ENCODE measurements around the gene KDM4B.
"Not testable (repeated sequence)": the region's sequence is repeated elsewhere in the genome, so short reads cannot be mapped to it uniquely, and the experiment has no call there.

The KDM4B gene

DNA sequence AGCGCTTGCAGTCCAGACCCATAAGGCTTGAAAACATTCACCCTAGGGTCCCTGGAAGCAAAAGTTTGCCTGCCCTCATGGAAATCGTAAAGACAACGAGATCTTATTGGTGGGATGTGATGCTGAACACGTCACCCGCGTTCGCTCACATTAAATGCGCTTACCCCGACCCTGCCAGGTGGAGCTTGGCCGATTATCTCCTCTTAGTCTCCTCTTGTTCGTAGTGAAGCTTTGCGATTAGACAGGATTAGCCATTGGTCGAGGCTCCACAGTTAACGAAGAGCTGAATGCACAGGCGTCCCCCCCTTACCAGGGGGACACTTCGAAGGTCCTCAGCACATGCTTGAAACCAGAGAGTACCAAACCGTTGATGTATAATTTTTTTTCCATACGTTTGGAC, 16.0 kb upstream of the KDM4B start:
- no peak for DNase-seq (ENCODE audit: low read depth)
- H3K4me3 ChIP-seq (ENCODE audit: control insufficient read depth, low read depth, low read length): no peak overlapping the region
- TF ChIP-seq, protein P1, sequence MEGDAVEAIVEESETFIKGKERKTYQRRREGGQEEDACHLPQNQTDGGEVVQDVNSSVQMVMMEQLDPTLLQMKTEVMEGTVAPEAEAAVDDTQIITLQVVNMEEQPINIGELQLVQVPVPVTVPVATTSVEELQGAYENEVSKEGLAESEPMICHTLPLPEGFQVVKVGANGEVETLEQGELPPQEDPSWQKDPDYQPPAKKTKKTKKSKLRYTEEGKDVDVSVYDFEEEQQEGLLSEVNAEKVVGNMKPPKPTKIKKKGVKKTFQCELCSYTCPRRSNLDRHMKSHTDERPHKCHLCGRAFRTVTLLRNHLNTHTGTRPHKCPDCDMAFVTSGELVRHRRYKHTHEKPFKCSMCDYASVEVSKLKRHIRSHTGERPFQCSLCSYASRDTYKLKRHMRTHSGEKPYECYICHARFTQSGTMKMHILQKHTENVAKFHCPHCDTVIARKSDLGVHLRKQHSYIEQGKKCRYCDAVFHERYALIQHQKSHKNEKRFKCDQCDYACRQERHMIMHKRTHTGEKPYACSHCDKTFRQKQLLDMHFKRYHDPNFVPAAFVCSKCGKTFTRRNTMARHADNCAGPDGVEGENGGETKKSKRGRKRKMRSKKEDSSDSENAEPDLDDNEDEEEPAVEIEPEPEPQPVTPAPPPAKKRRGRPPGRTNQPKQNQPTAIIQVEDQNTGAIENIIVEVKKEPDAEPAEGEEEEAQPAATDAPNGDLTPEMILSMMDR (IDR thresholded peaks at IDR 0.05; ENCODE audit: control insufficient read depth, insufficient read depth, low read depth, low read length, missing control alignments): no peak

DNA sequence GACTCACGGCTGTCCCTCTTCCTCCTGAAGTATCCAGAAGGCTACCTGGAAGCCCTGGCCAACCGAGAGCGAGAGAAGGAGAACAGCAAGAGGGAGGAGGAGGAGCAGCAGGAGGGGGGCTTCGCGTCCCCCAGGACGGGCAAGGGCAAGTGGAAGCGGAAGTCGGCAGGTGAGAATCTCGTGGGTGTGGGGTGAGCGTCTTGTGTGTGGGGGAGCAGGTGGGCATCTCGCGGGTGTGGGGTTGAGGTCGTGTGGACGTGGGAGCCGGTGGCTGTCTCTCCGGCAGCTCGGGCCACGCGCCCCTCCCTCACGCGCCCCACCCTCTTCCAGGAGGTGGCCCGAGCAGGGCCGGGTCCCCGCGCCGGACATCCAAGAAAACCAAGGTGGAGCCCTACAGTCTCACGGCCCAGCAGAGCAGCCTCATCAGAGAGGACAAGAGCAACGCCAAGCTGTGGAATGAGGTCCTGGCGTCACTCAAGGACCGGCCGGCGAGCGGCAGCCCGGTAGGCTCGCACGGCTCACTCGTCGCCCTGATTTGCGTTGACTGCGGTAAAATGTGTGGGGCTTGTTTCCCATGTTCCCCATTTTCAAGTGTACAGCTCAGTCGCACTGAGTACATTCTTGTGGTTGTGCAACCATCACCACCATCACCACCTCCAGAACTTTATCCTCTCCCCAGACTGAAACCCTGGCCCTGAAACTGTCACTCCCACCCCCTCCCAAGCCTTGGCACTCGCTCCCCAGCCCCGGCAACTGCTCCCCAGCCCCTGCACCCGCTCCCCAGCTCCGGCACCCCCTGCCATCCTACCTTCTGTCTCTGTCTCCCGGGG, 14.4 kb upstream of the KDM4B start:
- not testable (repeated sequence) for H3K4me3 ChIP-seq (ENCODE audit: control insufficient read depth, low read depth, low read length); DNase-seq (ENCODE audit: low read depth)

DNA sequence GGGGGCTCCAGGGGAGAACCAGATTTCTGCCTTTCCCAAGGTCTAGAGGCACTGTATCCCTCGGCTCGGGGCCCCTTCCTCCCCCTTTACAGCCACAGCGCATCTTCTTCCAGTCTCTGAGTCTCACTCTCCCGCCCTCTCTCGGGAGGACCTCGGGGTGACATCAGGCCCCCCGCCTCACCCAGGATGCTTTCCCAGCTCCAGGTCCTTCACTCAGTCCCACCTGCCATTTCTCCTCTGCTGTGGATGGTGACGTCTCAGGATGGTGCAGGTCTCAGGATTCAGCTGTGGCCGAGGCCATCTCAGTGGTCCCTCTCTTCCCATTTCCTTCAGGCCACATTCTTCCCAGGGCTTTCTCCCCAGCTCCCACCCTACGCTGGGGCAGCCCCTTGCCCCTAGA, 13.6 kb upstream of the KDM4B start:
- TF ChIP-seq, protein P1 (IDR thresholded peaks at IDR 0.05; ENCODE audit: control insufficient read depth, insufficient read depth, low read depth, low read length, missing control alignments): no peak
- DNase-seq (ENCODE audit: low read depth): no peak
- H3K4me3 ChIP-seq (ENCODE audit: control insufficient read depth, low read depth, low read length): no peak overlapping the region

DNA sequence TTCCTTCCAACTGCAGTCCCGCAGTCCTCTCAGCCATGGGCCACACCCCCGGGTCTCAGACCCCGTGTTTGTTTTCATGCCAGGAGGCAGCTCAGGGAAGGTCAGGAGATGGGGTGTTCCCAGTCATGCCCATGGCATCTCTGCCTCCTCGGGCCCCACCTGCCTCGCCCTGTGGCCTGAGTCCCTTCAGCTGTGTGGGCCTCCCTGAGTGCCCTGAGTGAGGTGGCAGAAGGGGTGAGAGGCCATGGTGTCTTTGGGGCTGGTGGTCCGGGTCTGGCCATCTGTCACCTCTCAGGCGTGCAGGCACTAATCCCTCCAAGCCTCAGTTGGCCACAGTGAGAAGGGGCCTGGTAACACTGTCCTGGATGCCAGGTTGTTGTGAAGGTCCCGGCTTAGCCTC, 10.9 kb upstream of the KDM4B start:
- no peak overlapping the region for H3K4me3 ChIP-seq (ENCODE audit: control insufficient read depth, low read depth, low read length)
- TF ChIP-seq, protein P1 (IDR thresholded peaks at IDR 0.05; ENCODE audit: control insufficient read depth, insufficient read depth, low read depth, low read length, missing control alignments): no peak
- DNase-seq (ENCODE audit: low read depth): no peak

DNA sequence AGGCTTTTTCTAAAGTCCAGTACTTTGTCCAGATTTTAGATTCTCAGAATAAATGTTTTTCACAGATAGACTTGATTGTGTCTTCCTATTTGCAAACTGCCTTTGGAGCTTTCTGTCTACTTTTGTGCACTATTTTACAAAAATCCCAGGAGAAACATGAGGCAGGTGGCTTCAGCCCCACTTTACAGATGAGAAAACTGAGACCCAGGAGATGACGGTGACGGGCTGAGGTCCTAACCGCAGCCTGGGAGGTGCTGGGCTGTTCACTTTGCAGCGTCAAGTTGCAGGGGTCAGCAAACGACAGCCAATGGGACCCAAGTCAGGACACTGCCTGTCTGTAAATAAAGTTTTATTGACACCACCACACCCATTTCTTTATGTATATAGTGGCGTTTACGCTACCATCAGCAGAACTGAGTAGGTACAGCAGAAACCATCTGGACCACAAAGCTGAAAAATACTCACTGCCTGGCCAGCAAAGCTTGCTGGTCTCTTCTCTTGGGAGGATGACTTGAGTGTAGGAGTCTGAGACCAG, 6.8 kb upstream of the KDM4B start:
- no peak overlapping the region for H3K4me3 ChIP-seq (ENCODE audit: control insufficient read depth, low read depth, low read length)
- TF ChIP-seq, protein P1 (IDR thresholded peaks at IDR 0.05; ENCODE audit: control insufficient read depth, insufficient read depth, low read depth, low read length, missing control alignments): no peak
- DNase-seq (ENCODE audit: low read depth): no peak

DNA sequence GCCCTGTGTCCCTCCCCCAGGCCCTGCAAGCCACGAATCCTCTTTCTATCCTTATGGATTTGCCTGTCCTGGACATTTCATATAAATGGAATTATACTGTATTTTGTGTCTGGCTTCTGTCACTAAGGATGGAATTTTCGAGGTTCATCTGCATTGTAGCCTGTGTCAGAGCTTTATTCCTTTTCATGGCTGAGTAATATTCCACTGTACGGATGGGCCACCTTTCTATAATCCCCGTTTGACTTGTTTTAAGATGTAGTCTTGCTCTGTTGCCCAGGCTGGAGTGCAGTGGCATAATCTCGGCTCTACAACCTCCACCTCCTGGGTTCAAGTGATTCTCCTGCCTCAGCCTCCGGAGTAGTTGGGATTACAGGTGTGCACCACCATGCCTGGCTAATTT, 3.9 kb upstream of the KDM4B start:
- H3K4me3 ChIP-seq (ENCODE audit: control insufficient read depth, low read depth, low read length): no peak overlapping the region
- TF ChIP-seq, protein P1 (IDR thresholded peaks at IDR 0.05; ENCODE audit: control insufficient read depth, insufficient read depth, low read depth, low read length, missing control alignments): no peak
- no peak for DNase-seq (ENCODE audit: low read depth)

DNA sequence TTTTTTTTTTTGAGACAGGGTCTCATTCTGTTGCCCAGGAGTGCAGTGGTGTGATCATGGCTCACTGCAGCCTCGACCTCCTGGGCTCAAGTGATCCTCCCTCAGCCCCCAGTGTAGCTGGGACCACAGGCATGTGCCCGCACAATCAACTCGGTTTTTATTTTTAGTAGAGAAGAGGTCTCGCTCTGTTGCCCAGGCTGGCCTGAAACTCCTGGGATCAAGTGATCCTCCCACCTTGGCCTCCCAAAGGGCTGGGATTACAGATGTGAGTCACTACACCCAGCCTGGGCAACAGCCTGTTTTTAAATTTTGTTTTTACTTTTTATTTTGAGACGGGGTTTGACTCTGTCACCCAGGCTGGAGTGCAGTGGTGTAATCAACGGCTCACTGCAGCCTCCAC, 2.3 kb upstream of the KDM4B start:
- DNase-seq (ENCODE audit: low read depth): no peak
- H3K4me3 ChIP-seq (ENCODE audit: control insufficient read depth, low read depth, low read length): no peak overlapping the region
- TF ChIP-seq, protein P1 (IDR thresholded peaks at IDR 0.05; ENCODE audit: control insufficient read depth, insufficient read depth, low read depth, low read length, missing control alignments): no peak
